ENCODE data around the gene NDUFA5. TPM values are rescaled to one million over a fixed set of nuclear protein-coding genes. Genes with fewer than 3 reads are reported as not detected.

NDUFA5 gene
- 96.9 TPM for polyA plus RNA-seq (2013)

DNA sequence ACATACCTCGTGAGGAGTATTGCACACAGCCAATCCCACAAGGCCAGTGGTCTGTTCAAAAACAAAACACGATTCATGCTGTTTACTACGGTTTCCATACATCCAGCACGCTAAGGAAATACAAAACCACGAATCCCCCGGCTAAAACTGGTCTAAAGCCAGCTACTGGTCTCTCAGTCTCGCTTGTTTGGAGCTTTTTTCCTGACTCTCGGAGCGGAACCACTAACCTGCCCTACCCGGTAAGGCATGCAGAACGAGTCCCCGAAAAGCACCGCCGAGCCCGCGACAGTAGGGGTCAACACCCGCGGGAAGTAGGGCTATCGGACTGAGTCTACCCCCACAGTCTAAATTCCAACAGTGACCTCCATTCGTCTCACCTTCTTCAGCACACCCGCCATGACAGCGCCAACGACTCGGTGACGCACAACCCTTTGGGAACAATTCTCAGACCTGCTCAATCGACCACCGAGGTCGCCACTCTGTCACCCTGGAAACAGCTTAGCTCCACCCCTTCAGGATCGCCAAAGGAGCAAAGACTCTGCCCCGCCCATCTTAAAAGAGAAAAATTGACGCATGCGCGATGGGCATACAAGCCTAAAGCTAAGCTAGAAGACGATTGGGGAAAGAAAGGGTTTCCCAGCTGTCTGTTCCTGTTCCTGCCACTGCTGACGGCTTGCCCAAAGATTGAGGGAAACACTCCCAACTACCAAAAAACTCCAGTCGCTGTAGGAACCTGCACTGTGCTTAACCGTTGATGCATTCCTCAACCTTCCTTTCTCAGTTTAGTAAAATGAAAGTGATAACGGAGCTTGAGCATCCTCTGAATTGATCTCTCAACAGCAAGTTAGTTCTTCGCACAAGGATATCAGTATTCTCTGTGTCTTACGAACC is at the start of gene NDUFA5:
TSS of gene NDUFA5 (minus strand) at position 421 of the 891 bp plus-strand sequence. CDS start at position 398, 23 bp downstream.
- Histone ChIP-seq H3K4me3 (ENCODE audit: control insufficient read depth in 1 of 7, extremely low read depth in 1 of 7, insufficient read depth in 4 of 7, low read depth in 2 of 7, low read length in 6 of 7) (peak within 1 kb of the TSS; percentile 89 to 100 (median 98)), H3K36me3 (ENCODE audit: control insufficient read depth in 4 of 4, insufficient read depth in 4 of 4, low read length in 3 of 4) (peaks cover 2 to 15% (median 11%) of the 10 kb centered on the region in 4 experiments), H3K27me3 (replicated peaks in 2 of 5; ENCODE audit: control insufficient read depth in 4 of 5, insufficient read depth in 5 of 5, low read length in 4 of 5) (peaks cover 0 to 3% (median 2%) of the 10 kb centered on the region in 5 experiments), H3K9me3 (ENCODE audit: control extremely low read depth in 1 of 5, control insufficient read depth in 4 of 5, insufficient read depth in 2 of 5, low read depth in 1 of 5, low read length in 4 of 5) (no peaks in the 10 kb centered on the region), H3K27ac (ENCODE audit: insufficient read depth in 1 of 2, low read depth in 1 of 2, low read length in 2 of 2, poor library complexity in 1 of 2, severe bottlenecking in 2 of 2) (peak within 1 kb of the TSS; percentile 97 to 99), H3K4me1 (ENCODE audit: control extremely low read depth in 1 of 4, control insufficient read depth in 4 of 4, insufficient read depth in 4 of 4, low read length in 3 of 4) (peaks cover 5 to 18% (median 11%) of the 10 kb centered on the region in 4 experiments)
- ChIA-PET POLR2A (interaction anchor here (0.6 kb wide), 1 partner anchor 24 kb away, joined by 3 read pairs; the partner anchor contains the start of gene IQUB), CTCF (interaction anchor here (1.1 to 1.9 kb wide), 3 partner anchors 23 to 192 kb away, joined by 4 to 7 read pairs (median 4); partner anchors contain the start of gene IQUB)
- 2% methylated on average over 34 of the region's 40 CpGs for WGBS (ENCODE audit: insufficient coverage)
- DNase-seq = peak; percentile 99

DNA sequence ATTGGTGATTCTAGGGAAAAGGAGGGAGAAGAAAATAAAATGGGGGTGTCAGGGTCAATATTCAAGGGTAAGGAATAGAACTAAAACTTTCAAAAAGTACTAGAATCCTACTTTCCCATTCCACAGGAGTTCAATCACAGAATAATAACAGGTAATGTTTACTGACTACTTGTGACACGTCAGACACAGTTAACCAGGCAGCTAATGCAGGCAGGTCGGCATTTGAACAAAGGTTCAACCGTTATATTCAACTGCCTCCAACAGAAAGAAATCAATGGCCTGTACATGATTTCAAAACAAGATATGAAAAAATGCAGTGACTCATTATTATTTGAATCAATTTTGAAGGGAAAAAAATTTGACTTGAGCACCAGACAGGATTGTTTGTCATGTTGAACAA is 47.1 kb upstream of the NDUFA5 start:
- Histone ChIP-seq H3K4me1 (ENCODE audit: control extremely low read depth in 1 of 4, control insufficient read depth in 4 of 4, insufficient read depth in 4 of 4, low read length in 3 of 4) (no peaks in the 10 kb centered on the region), H3K27ac (ENCODE audit: insufficient read depth in 1 of 2, low read depth in 1 of 2, low read length in 2 of 2, poor library complexity in 1 of 2, severe bottlenecking in 2 of 2) (no peak overlapping the region), H3K9me3 (ENCODE audit: control extremely low read depth in 1 of 5, control insufficient read depth in 4 of 5, insufficient read depth in 2 of 5, low read depth in 1 of 5, low read length in 4 of 5) (no peaks in the 10 kb centered on the region), H3K4me3 (ENCODE audit: control insufficient read depth in 1 of 7, extremely low read depth in 1 of 7, insufficient read depth in 4 of 7, low read depth in 2 of 7, low read length in 6 of 7) (no peak overlapping the region), H3K27me3 (replicated peaks in 2 of 5; ENCODE audit: control insufficient read depth in 4 of 5, insufficient read depth in 5 of 5, low read length in 4 of 5) (peaks cover 0 to 12% (median 0%) of the 10 kb centered on the region in 5 experiments), H3K36me3 (ENCODE audit: control insufficient read depth in 4 of 4, insufficient read depth in 4 of 4, low read length in 3 of 4) (no peaks in the 10 kb centered on the region)
- POLR2A ChIA-PET = no interaction called here
- DNase-seq = no peak
- CTCF ChIA-PET = no interaction called here
- no CpG with 5 or more reads among the region's 3 CpGs for WGBS (ENCODE audit: insufficient coverage)

DNA sequence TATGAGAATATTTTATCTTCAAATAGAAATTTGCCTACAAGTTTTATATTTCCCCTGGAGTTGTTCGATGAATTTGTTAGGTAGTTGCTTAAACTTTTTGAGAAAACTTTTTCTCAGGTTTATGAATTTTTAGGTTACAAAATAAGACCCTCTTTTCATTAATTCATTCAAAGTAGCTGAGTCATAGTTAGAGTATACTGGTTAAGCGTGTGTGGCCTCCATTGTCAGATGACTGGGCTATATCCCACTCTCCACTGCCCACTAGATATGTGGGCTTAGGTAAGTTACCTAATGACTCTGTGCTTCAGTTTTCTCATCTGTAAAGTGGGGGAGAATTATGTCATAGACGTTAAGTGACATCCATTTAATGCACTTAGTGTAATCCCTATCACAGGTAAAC is 45.0 kb upstream of the NDUFA5 start:
- no peaks in the 10 kb centered on the region for H3K4me1 ChIP-seq (ENCODE audit: control extremely low read depth in 1 of 4, control insufficient read depth in 4 of 4, insufficient read depth in 4 of 4, low read length in 3 of 4)
- ChIA-PET CTCF (no interaction called here), POLR2A (no interaction called here)
- H3K9me3 ChIP-seq (ENCODE audit: control extremely low read depth in 1 of 5, control insufficient read depth in 4 of 5, insufficient read depth in 2 of 5, low read depth in 1 of 5, low read length in 4 of 5) = no peaks in the 10 kb centered on the region
- WGBS (ENCODE audit: insufficient coverage) = no CpG with 5 or more reads among the region's 3 CpGs
- no peak overlapping the region for H3K27ac ChIP-seq (ENCODE audit: insufficient read depth in 1 of 2, low read depth in 1 of 2, low read length in 2 of 2, poor library complexity in 1 of 2, severe bottlenecking in 2 of 2)
- DNase-seq = no peak
- H3K4me3 ChIP-seq (ENCODE audit: control insufficient read depth in 1 of 7, extremely low read depth in 1 of 7, insufficient read depth in 4 of 7, low read depth in 2 of 7, low read length in 6 of 7) = no peak overlapping the region
- no peaks in the 10 kb centered on the region for H3K36me3 ChIP-seq (ENCODE audit: control insufficient read depth in 4 of 4, insufficient read depth in 4 of 4, low read length in 3 of 4)
- peaks cover 0 to 7% (median 0%) of the 10 kb centered on the region in 5 experiments for H3K27me3 ChIP-seq (replicated peaks in 2 of 5; ENCODE audit: control insufficient read depth in 4 of 5, insufficient read depth in 5 of 5, low read length in 4 of 5)

- 100% methylated on average over 3 of the region's 4 CpGs for WGBS (ENCODE audit: insufficient coverage)
- DNase-seq = no peak
- H3K4me3 ChIP-seq (ENCODE audit: control insufficient read depth in 1 of 7, extremely low read depth in 1 of 7, insufficient read depth in 4 of 7, low read depth in 2 of 7, low read length in 6 of 7) = no peak within 1 kb of the TSS
- H3K27ac ChIP-seq (ENCODE audit: insufficient read depth in 1 of 2, low read depth in 1 of 2, low read length in 2 of 2, poor library complexity in 1 of 2, severe bottlenecking in 2 of 2) = no peak within 1 kb of the TSS
- H3K27me3 ChIP-seq (replicated peaks in 2 of 5; ENCODE audit: control insufficient read depth in 4 of 5, insufficient read depth in 5 of 5, low read length in 4 of 5) = peaks cover 0 to 7% (median 0%) of the 10 kb centered on the region in 5 experiments
- ChIA-PET CTCF (no interaction called here), POLR2A (no interaction called here)
- no peaks in the 10 kb centered on the region for H3K9me3 ChIP-seq (ENCODE audit: control extremely low read depth in 1 of 5, control insufficient read depth in 4 of 5, insufficient read depth in 2 of 5, low read depth in 1 of 5, low read length in 4 of 5)
- no peaks in the 10 kb centered on the region for H3K4me1 ChIP-seq (ENCODE audit: control extremely low read depth in 1 of 4, control insufficient read depth in 4 of 4, insufficient read depth in 4 of 4, low read length in 3 of 4)
- no peaks in the 10 kb centered on the region for H3K36me3 ChIP-seq (ENCODE audit: control insufficient read depth in 4 of 4, insufficient read depth in 4 of 4, low read length in 3 of 4)
These were observed 43.9 kb upstream of the NDUFA5 start, which contains the start of gene ASB15 for GRCh38 chr7:123601530-123601929. Gene ASB15 (plus strand): TSS chr7:123601821. CDS start chr7:123614503, 12,682 bp downstream.

- no peak overlapping the region for H3K4me3 ChIP-seq (ENCODE audit: control insufficient read depth in 1 of 7, extremely low read depth in 1 of 7, insufficient read depth in 4 of 7, low read depth in 2 of 7, low read length in 6 of 7)
- WGBS (ENCODE audit: insufficient coverage) = 77% methylated on average over 3 of the region's 3 CpGs
- ChIA-PET CTCF (no interaction called here), POLR2A (no interaction called here)
- H3K27me3 ChIP-seq (replicated peaks in 2 of 5; ENCODE audit: control insufficient read depth in 4 of 5, insufficient read depth in 5 of 5, low read length in 4 of 5) = peaks cover 0 to 4% (median 0%) of the 10 kb centered on the region in 5 experiments
- no peak overlapping the region for H3K27ac ChIP-seq (ENCODE audit: insufficient read depth in 1 of 2, low read depth in 1 of 2, low read length in 2 of 2, poor library complexity in 1 of 2, severe bottlenecking in 2 of 2)
- no peaks in the 10 kb centered on the region for H3K4me1 ChIP-seq (ENCODE audit: control extremely low read depth in 1 of 4, control insufficient read depth in 4 of 4, insufficient read depth in 4 of 4, low read length in 3 of 4)
- no peaks in the 10 kb centered on the region for H3K9me3 ChIP-seq (ENCODE audit: control extremely low read depth in 1 of 5, control insufficient read depth in 4 of 5, insufficient read depth in 2 of 5, low read depth in 1 of 5, low read length in 4 of 5)
- DNase-seq = no peak
- H3K36me3 ChIP-seq (ENCODE audit: control insufficient read depth in 4 of 4, insufficient read depth in 4 of 4, low read length in 3 of 4) = no peaks in the 10 kb centered on the region
These were observed 43.3 kb upstream of the NDUFA5 start for GRCh38 chr7:123600876-123601275.

DNA sequence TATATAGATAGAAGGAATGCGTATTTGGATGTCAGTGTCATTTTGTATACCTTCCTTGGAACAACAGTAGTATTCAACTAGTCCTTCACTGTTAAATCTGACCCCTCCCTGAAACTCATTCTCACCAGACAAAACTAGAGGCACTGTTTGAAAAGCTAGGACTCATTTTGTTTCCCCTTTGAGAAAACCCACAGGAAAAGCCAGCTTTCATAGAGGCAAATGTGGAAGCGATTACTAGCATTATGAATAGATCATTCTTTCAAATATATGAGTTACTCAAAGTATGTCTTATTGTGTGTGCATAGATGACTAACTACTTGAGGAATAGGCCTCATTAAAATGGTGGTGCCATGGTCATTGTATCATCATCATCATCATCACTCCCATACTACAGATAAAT is 42.1 kb upstream of the NDUFA5 start:
- Histone ChIP-seq H3K27ac (ENCODE audit: insufficient read depth in 1 of 2, low read depth in 1 of 2, low read length in 2 of 2, poor library complexity in 1 of 2, severe bottlenecking in 2 of 2) (no peak overlapping the region), H3K27me3 (replicated peaks in 2 of 5; ENCODE audit: control insufficient read depth in 4 of 5, insufficient read depth in 5 of 5, low read length in 4 of 5) (peaks cover 0 to 4% (median 0%) of the 10 kb centered on the region in 5 experiments), H3K36me3 (ENCODE audit: control insufficient read depth in 4 of 4, insufficient read depth in 4 of 4, low read length in 3 of 4) (no peaks in the 10 kb centered on the region), H3K9me3 (ENCODE audit: control extremely low read depth in 1 of 5, control insufficient read depth in 4 of 5, insufficient read depth in 2 of 5, low read depth in 1 of 5, low read length in 4 of 5) (no peaks in the 10 kb centered on the region), H3K4me1 (ENCODE audit: control extremely low read depth in 1 of 4, control insufficient read depth in 4 of 4, insufficient read depth in 4 of 4, low read length in 3 of 4) (no peaks in the 10 kb centered on the region), H3K4me3 (ENCODE audit: control insufficient read depth in 1 of 7, extremely low read depth in 1 of 7, insufficient read depth in 4 of 7, low read depth in 2 of 7, low read length in 6 of 7) (no peak overlapping the region)
- ChIA-PET CTCF (no interaction called here), POLR2A (no interaction called here)
- WGBS (ENCODE audit: insufficient coverage) = no CpG with 5 or more reads among the region's 2 CpGs
- DNase-seq = no peak

- Histone ChIP-seq H3K4me3 (ENCODE audit: control insufficient read depth in 1 of 7, extremely low read depth in 1 of 7, insufficient read depth in 4 of 7, low read depth in 2 of 7, low read length in 6 of 7) (no peak overlapping the region), H3K27me3 (replicated peaks in 2 of 5; ENCODE audit: control insufficient read depth in 4 of 5, insufficient read depth in 5 of 5, low read length in 4 of 5) (peaks cover 0 to 4% (median 0%) of the 10 kb centered on the region in 5 experiments), H3K9me3 (ENCODE audit: control extremely low read depth in 1 of 5, control insufficient read depth in 4 of 5, insufficient read depth in 2 of 5, low read depth in 1 of 5, low read length in 4 of 5) (no peaks in the 10 kb centered on the region), H3K4me1 (ENCODE audit: control extremely low read depth in 1 of 4, control insufficient read depth in 4 of 4, insufficient read depth in 4 of 4, low read length in 3 of 4) (no peaks in the 10 kb centered on the region), H3K27ac (ENCODE audit: insufficient read depth in 1 of 2, low read depth in 1 of 2, low read length in 2 of 2, poor library complexity in 1 of 2, severe bottlenecking in 2 of 2) (no peak overlapping the region), H3K36me3 (ENCODE audit: control insufficient read depth in 4 of 4, insufficient read depth in 4 of 4, low read length in 3 of 4) (no peaks in the 10 kb centered on the region)
- CTCF ChIA-PET = no interaction called here
- DNase-seq = no peak
- POLR2A ChIA-PET = no interaction called here
- WGBS (ENCODE audit: insufficient coverage) = no CpG with 5 or more reads among the region's 3 CpGs
These were observed 41.0 kb upstream of the NDUFA5 start for GRCh38 chr7:123598657-123599056.

Data from common myeloid progenitor, CD34-positive (primary cell).